Duodenal mucosa (tissue), 2 donors: ENCODE data around the gene PLD1.
"Not testable (repeated sequence)": the region's sequence is repeated elsewhere in the genome, so short reads cannot be mapped to it uniquely, and the experiment has no call there.

Experiments used
- H3K27ac ChIP-seq: one replicate; pipeline ENCODE4 v1.7.0; 2013; ENCODE audit warnings: low read depth, low read length
- H3K27me3 ChIP-seq, 2 donors: one replicate each; pipeline ENCODE4 v1.7.0; 2013; ENCODE audit warnings: low read length in 2 of 2, control low read depth in 1 of 2; ENCODE audit not compliant: insufficient read depth in 2 of 2, control insufficient read depth in 1 of 2
- H3K36me3 ChIP-seq, 2 donors: one replicate each; pipeline ENCODE4 v1.7.0; 2013; ENCODE audit warnings: low read length in 2 of 2, control low read depth in 1 of 2; ENCODE audit not compliant: insufficient read depth in 2 of 2, control insufficient read depth in 1 of 2
- H3K4me1 ChIP-seq, 2 donors: one replicate each; pipeline ENCODE4 v1.7.0; 2013; ENCODE audit warnings: low read length in 2 of 2, control low read depth in 1 of 2; ENCODE audit not compliant: insufficient read depth in 2 of 2, control insufficient read depth in 1 of 2
- H3K4me3 ChIP-seq, 2 donors: one replicate each; pipeline ENCODE4 v1.7.0; 2013; ENCODE audit warnings: low read length in 2 of 2, low read depth in 1 of 2
- H3K9ac ChIP-seq, 2 donors: one replicate each; pipeline ENCODE4 v1.7.0; 2013; ENCODE audit warnings: low read length in 2 of 2, low read depth in 1 of 2
- H3K9me3 ChIP-seq, 2 donors: one replicate each; pipeline ENCODE4 v1.7.0; 2013; ENCODE audit warnings: low read length in 2 of 2, control low read depth in 1 of 2; ENCODE audit not compliant: control insufficient read depth in 1 of 2

The PLD1 gene

GRCh38 chr3:171809861-171810628 is at the start of gene PLD1:
Gene PLD1, minus strand, starts transcription at chr3:171810483. Its CDS starts 72,432 bp downstream, at chr3:171738051.
- H3K4me1 ChIP-seq = peaks cover 24 to 26% of the 10 kb centered on the region in 2 donors
- H3K9me3 ChIP-seq = no peaks in the 10 kb centered on the region
- peak within 1 kb of the TSS; percentile 80 for H3K27ac ChIP-seq
- no peaks in the 10 kb centered on the region for H3K36me3 ChIP-seq
- no peaks in the 10 kb centered on the region for H3K27me3 ChIP-seq
- H3K4me3 ChIP-seq = peak within 1 kb of the TSS; percentile 74 to 91
- H3K9ac ChIP-seq = peak within 1 kb of the TSS; percentile 69 to 81

DNA sequence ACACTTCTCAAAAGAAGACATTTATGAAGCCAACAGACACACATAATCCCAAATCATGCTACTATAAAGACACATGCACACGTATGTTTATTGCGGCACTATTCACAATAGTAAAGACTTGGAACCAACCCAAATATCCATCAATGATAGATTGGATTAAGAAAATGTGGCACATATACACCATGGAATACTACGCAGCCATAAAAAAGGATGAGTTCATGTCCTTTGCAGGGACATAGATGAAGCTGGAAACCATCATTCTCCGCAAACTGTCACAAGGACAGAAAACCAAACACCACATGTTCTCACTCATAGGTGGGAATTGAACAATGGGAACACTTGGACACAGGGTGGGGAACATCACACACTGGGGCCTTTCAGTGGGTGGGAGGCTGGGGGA is 48.5 kb upstream of the PLD1 start:
- H3K4me1 ChIP-seq, H3K27me3 ChIP-seq, H3K27ac ChIP-seq, H3K9ac ChIP-seq, H3K4me3 ChIP-seq, H3K36me3 ChIP-seq, H3K9me3 ChIP-seq: not testable (repeated sequence)

DNA sequence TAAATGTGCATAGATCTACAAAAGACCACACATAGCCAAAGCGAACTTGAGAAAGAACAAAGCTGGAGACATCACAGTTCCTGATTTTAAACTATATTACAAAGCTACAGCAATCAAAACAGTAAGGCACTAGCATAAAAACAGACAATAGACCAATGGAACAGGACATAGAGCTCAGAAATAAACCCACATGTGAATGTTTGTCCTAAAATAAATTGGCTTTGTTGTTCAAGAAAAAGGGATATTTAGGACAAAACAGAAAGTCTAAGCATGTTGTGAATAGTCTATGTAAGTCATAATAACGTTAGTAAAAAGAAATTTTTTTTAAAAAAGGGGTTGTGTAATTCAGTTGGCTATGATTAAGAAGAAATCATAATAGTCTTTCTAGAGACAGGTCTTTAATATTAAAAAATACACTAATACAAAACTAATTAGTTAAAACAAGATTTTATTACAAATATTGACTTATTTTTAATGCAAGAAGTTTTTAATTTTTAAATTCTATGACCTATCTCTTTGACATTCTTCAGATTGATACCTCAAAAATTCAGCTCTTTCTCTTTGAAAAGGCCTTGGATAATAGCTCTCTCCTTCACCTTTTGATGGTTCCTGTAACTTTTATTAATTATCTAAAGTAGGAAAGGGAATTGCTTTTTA is 44.5 kb upstream of the PLD1 start:
- H3K36me3 ChIP-seq = no peaks in the 10 kb centered on the region
- no peak overlapping the region for H3K4me3 ChIP-seq
- no peak overlapping the region for H3K27ac ChIP-seq
- H3K9me3 ChIP-seq = peaks cover 0 to 10% of the 10 kb centered on the region in 2 donors
- no peaks in the 10 kb centered on the region for H3K27me3 ChIP-seq
- peaks cover 0 to 8% of the 10 kb centered on the region in 2 donors for H3K4me1 ChIP-seq
- no peak overlapping the region for H3K9ac ChIP-seq

DNA sequence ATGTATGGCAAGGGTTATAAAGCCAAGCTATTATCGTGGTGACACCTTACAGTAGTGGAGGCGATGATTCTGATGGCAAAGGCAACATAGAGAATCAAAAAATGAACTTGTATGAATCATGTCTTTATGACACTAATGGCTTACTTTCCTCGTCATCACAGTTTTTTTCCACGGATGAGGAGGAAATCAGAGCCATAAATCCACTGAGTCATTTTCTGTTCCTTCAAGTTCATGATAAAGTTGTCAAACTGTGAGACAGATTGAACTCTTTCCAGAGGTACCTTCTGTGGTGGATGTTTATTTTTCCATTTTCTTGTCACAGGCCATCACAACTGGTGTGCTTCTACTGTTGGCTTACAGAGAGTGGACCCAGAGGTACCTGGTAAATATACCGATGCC is 41.4 kb upstream of the PLD1 start:
- H3K9ac ChIP-seq = no peak overlapping the region
- H3K27me3 ChIP-seq = no peaks in the 10 kb centered on the region
- no peaks in the 10 kb centered on the region for H3K36me3 ChIP-seq
- peaks cover 0 to 8% of the 10 kb centered on the region in 2 donors for H3K4me1 ChIP-seq
- peaks cover 0 to 10% of the 10 kb centered on the region in 2 donors for H3K9me3 ChIP-seq
- no peak overlapping the region for H3K27ac ChIP-seq
- H3K4me3 ChIP-seq = no peak overlapping the region

GRCh38 chr3:171850960-171851659 is 40.8 kb upstream of the PLD1 start:
- H3K4me1 ChIP-seq = peaks cover 0 to 8% of the 10 kb centered on the region in 2 donors
- no peak overlapping the region for H3K4me3 ChIP-seq
- H3K27ac ChIP-seq = no peak overlapping the region
- peaks cover 0 to 10% of the 10 kb centered on the region in 2 donors for H3K9me3 ChIP-seq
- H3K27me3 ChIP-seq = no peaks in the 10 kb centered on the region
- H3K36me3 ChIP-seq = no peaks in the 10 kb centered on the region
- H3K9ac ChIP-seq = no peak overlapping the region

- no peaks in the 10 kb centered on the region for H3K27me3 ChIP-seq
- H3K9ac ChIP-seq = no peak overlapping the region
- H3K4me1 ChIP-seq = peaks cover 0 to 8% of the 10 kb centered on the region in 2 donors
- H3K36me3 ChIP-seq = no peaks in the 10 kb centered on the region
- no peak overlapping the region for H3K4me3 ChIP-seq
- peaks cover 0 to 8% of the 10 kb centered on the region in 2 donors for H3K9me3 ChIP-seq
- no peak overlapping the region for H3K27ac ChIP-seq
These were observed 40.2 kb upstream of the PLD1 start for GRCh38 chr3:171850320-171850959.

DNA sequence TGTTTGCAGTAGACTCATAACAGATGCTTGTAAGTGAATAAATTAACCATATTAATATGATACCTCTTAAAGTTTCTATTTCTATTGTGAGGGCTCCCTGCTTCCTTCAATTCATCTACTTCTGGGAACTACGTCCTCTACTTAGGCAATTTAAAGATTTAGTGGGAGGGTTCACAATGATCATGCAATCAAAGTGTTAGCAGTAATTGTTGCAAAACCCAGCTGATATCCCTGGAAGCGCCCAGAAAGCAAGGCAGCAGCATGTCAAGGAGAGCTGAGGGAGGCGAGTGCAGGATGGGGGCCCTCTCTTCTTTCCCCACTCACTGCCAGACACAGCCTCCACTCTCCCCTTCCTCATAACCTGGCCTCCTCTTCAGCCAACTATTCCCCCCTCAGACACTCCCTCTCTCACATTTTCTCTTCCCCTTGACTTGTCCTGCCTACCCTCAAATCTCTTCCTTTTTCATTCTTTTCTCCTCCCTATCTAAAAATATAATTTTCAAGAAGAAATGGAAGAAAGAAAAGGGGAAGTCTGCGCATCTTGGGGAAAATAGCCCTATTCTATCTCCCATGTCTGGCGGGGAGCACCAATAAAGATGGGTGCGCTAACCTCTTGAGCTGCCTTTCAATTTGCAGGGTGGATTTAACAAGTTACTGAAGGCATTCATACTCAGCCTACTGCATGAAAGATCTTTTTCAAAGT is 39.5 kb upstream of the PLD1 start:
- Histone ChIP-seq H3K4me1 (peaks cover 0 to 8% of the 10 kb centered on the region in 2 donors), H3K27me3 (no peaks in the 10 kb centered on the region), H3K9ac (no peak overlapping the region), H3K36me3 (no peaks in the 10 kb centered on the region), H3K4me3 (no peak overlapping the region), H3K27ac (no peak overlapping the region), H3K9me3 (peaks cover 0 to 7% of the 10 kb centered on the region in 2 donors)

DNA sequence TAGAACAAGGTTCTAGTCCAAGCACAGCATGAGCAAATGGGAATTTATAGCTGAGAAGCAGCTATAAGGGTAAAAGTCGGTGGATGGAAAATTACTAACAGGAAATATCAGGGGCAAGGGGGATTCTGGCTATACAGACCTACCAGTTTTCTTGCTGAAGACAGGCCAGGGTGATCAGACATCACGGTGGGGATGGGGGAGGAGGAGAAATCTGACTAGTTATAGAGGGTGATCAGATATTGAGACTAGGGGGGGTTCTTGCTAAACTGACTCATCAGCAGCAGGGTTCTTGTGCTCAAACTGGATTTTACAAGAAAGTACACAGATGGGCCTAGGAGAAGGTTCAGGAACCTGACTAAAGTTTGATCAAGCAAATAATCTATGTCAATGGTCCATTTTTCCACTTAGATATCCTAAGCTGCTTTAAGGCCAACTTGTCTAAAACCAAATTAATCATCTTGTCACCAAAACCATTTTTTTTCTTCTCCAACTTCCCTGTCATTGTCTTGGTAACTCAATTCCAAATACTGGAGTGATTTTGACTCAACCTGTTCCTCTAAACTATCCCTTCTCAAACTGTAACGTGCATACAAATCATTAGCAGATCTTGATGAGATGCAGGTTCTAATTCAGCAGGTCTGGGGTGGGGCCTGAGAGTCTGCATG is 37.4 kb upstream of the PLD1 start:
- no peaks in the 10 kb centered on the region for H3K27me3 ChIP-seq
- peaks cover 0 to 8% of the 10 kb centered on the region in 2 donors for H3K4me1 ChIP-seq
- no peak overlapping the region for H3K4me3 ChIP-seq
- no peaks in the 10 kb centered on the region for H3K36me3 ChIP-seq
- H3K27ac ChIP-seq = no peak overlapping the region
- no peaks in the 10 kb centered on the region for H3K9me3 ChIP-seq
- H3K9ac ChIP-seq = no peak overlapping the region

DNA sequence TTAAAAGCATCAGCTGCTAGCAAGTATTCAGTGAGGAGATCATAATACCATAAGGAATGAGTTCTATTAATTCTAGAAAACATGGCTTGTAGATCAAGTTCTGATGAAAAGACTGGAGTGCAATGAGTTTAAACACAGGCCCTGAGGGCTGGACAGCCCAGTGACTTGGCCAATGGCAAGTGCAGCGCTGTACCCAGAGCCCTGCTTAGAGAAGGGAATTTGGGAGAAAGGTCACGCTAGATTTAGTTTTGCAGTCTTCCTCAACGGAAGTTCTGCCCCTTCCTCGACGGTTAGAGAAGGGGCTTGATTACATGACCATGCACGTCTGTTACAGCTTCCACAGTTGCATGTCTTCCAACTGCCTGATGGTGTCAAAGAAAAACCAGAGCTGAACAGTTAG is 36.9 kb upstream of the PLD1 start:
- H3K4me3 ChIP-seq = no peak overlapping the region
- H3K9me3 ChIP-seq = no peaks in the 10 kb centered on the region
- H3K9ac ChIP-seq = no peak overlapping the region
- peaks cover 0 to 8% of the 10 kb centered on the region in 2 donors for H3K4me1 ChIP-seq
- no peak overlapping the region for H3K27ac ChIP-seq
- H3K27me3 ChIP-seq = no peaks in the 10 kb centered on the region
- H3K36me3 ChIP-seq = no peaks in the 10 kb centered on the region
